Endodermal cell (in vitro differentiated cells): Measurements from ENCODE around the gene MIF. TPM values are rescaled to one million over a fixed set of nuclear protein-coding genes. Genes with fewer than 3 reads are reported as not detected.

Experiments used
- DNase-seq: peaks from one replicate; pipeline ENCODE4 v3.0.0-alpha.2; 2017
- H3K27ac ChIP-seq: 2 replicates; pipeline ENCODE4 v1.5.1; 2013; ENCODE audit warnings: mild to moderate bottlenecking, low read depth, low read length, moderate library complexity
- H3K27me3 ChIP-seq: 2 replicates; pipeline ENCODE4 v1.6.1; 2013; ENCODE audit warnings: mild to moderate bottlenecking, low read length, moderate library complexity; ENCODE audit not compliant: insufficient read depth, control insufficient read depth, poor library complexity, severe bottlenecking
- H3K36me3 ChIP-seq: 2 replicates; pipeline ENCODE4 v1.7.0; 2013; ENCODE audit warnings: mild to moderate bottlenecking, low read length, moderate library complexity; ENCODE audit not compliant: control insufficient read depth, insufficient read depth
- H3K4me1 ChIP-seq: one replicate; pipeline ENCODE4 v1.7.0; 2013; ENCODE audit warnings: low read length; ENCODE audit not compliant: control insufficient read depth, insufficient read depth
- H3K4me3 ChIP-seq: 2 replicates; pipeline ENCODE4 v1.5.1; 2013; ENCODE audit warnings: mild to moderate bottlenecking, low read length, moderate library complexity
- H3K9ac ChIP-seq: 2 replicates; pipeline ENCODE4 v1.6.1; 2013; ENCODE audit warnings: mild to moderate bottlenecking, low read length, moderate library complexity; ENCODE audit not compliant: poor library complexity, severe bottlenecking; ENCODE audit errors: extremely low read depth
- H3K9me3 ChIP-seq: 2 replicates; pipeline ENCODE4 v1.6.1; 2013; ENCODE audit warnings: mild to moderate bottlenecking, low read length, moderate library complexity; ENCODE audit not compliant: control insufficient read depth
- H3K27ac Mint-ChIP-seq: 2 replicates; pipeline ENCODE4 v1.8.0; 2020; ENCODE audit warnings: mixed read lengths
- H3K27me3 Mint-ChIP-seq: 2 replicates; pipeline ENCODE4 v1.8.0; 2021; ENCODE audit warnings: mild to moderate bottlenecking, mixed read lengths; ENCODE audit not compliant: insufficient read depth
- H3K36me3 Mint-ChIP-seq: 2 replicates; pipeline ENCODE4 v1.8.0; 2020; ENCODE audit warnings: low read depth, mixed read lengths
- H3K4me1 Mint-ChIP-seq: 2 replicates; pipeline ENCODE4 v1.8.0; 2020; ENCODE audit warnings: mixed read lengths
- H3K4me3 Mint-ChIP-seq: 2 replicates; pipeline ENCODE4 v1.8.0; 2020; ENCODE audit warnings: mild to moderate bottlenecking, moderate library complexity, mixed read lengths
- H3K9me3 Mint-ChIP-seq: 2 replicates; pipeline ENCODE4 v1.8.0; 2020; ENCODE audit warnings: mild to moderate bottlenecking, mixed read lengths
- WGBS, 2 experiments: methylation state at CpG; one replicate each; pipeline versions ENCODE4 v1.1.5 to v1.1.7; 2013; ENCODE audit warnings: missing lambda C conversion rate in 2 of 2, mixed read lengths in 1 of 2; ENCODE audit not compliant: insufficient coverage in 1 of 2, insufficient read length in 1 of 2; 5-methylcytosine and 5-hydroxymethylcytosine counted together
- total RNA-seq, 2 donors: library from RNA; stranded (reverse); fragmentation: NEBNext Ultra II Directional in 1 of 2; extraction: Animal tissue kit (Norgen Biotek cat#: 25700) in 1 of 2; gene quantifications; 2 replicates in 1 of 2; 3 replicates in 1 of 2; pipeline ENCODE4 v1.2.1, GENCODE V29; 2021
- TF ChIP-seq, protein P1 (sequence below): fragments of 200-600 bp; sonication (generic); conservative IDR thresholded peaks from 2 replicates; pipeline ENCODE4 v1.5.0; 2021; ENCODE audit warnings: antibody characterized with exemption, mild to moderate bottlenecking

Gene MIF
- total RNA-seq, 2 donors from 2014 or later = 722 to 753 TPM

DNA sequence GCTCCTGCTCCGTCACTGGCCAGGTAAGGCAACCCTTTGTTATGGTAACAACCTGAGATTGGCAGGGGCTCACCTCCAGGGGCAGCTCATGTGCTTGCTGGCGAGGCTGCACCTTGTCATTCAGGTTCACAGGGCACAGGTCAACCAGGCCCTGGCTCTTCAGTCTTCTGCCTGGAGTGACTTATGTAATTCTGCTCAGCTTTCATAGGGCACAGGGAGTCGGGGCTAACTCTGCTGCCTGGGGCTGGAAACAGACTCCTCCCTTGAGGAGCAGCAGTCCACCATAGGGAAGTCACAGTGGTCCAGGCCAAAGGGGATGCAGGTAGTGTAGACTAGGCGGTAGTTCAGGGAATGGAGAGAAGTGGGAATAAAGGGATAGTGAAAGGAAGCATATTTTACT lies 1.5 kb upstream of the MIF start:
- peaks cover 12% of the 10 kb centered on the region for H3K9me3 ChIP-seq
- DNase-seq = no peak
- H3K36me3 ChIP-seq = peaks cover 21% of the 10 kb centered on the region
- Mint-ChIP-seq H3K27ac (no peak overlapping the region), H3K4me3 (no peak overlapping the region), H3K4me1 (peaks cover 11% of the 10 kb centered on the region), H3K36me3 (peaks cover 36% of the 10 kb centered on the region), H3K9me3 (peaks cover 20% of the 10 kb centered on the region), H3K27me3 (peaks cover 15% of the 10 kb centered on the region)
- H3K4me3 ChIP-seq = no peak overlapping the region
- H3K9ac ChIP-seq = no peak overlapping the region
- TF ChIP-seq, protein P1, sequence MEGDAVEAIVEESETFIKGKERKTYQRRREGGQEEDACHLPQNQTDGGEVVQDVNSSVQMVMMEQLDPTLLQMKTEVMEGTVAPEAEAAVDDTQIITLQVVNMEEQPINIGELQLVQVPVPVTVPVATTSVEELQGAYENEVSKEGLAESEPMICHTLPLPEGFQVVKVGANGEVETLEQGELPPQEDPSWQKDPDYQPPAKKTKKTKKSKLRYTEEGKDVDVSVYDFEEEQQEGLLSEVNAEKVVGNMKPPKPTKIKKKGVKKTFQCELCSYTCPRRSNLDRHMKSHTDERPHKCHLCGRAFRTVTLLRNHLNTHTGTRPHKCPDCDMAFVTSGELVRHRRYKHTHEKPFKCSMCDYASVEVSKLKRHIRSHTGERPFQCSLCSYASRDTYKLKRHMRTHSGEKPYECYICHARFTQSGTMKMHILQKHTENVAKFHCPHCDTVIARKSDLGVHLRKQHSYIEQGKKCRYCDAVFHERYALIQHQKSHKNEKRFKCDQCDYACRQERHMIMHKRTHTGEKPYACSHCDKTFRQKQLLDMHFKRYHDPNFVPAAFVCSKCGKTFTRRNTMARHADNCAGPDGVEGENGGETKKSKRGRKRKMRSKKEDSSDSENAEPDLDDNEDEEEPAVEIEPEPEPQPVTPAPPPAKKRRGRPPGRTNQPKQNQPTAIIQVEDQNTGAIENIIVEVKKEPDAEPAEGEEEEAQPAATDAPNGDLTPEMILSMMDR = no peak
- H3K4me1 ChIP-seq = no peaks in the 10 kb centered on the region
- H3K27me3 ChIP-seq = no peaks in the 10 kb centered on the region
- no peak overlapping the region for H3K27ac ChIP-seq
- whole genome bisulfite sequencing, 2 experiments = 85 to 87% methylated on average over 3 to 4 of the region's 4 CpGs

DNA sequence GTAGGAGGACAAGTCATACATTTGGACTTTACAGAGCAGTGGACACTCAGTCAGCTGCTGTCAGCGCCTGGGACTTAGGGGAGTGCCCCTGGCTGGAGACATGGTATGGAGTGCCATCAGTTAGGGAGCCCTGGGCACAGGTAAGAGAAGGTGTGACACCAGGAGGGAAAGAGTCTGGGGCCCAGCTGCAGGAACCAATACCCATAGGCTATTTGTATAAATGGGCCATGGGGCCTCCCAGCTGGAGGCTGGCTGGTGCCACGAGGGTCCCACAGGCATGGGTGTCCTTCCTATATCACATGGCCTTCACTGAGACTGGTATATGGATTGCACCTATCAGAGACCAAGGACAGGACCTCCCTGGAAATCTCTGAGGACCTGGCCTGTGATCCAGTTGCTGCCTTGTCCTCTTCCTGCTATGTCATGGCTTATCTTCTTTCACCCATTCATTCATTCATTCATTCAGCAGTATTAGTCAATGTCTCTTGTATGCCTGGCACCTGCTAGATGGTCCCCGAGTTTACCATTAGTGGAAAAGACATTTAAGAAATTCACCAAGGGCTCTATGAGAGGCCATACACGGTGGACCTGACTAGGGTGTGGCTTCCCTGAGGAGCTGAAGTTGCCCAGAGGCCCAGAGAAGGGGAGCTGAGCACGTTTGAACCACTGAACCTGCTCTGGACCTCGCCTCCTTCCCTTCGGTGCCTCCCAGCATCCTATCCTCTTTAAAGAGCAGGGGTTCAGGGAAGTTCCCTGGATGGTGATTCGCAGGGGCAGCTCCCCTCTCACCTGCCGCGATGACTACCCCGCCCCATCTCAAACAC lies 850 bp upstream of the MIF start:
- H3K4me3 ChIP-seq = peak overlapping the region; percentile 91
- no peaks in the 10 kb centered on the region for H3K27me3 ChIP-seq
- DNase-seq = no peak
- Mint-ChIP-seq H3K4me3 (peak overlapping the region; percentile 84), H3K4me1 (peaks cover 13% of the 10 kb centered on the region), H3K27me3 (peaks cover 15% of the 10 kb centered on the region), H3K27ac (peak overlapping the region; percentile 99), H3K9me3 (peaks cover 20% of the 10 kb centered on the region), H3K36me3 (peaks cover 39% of the 10 kb centered on the region)
- peak overlapping the region; percentile 96 for H3K27ac ChIP-seq
- WGBS, 2 experiments = 35 to 38% methylated on average over 11 of the region's 11 CpGs
- TF ChIP-seq, protein P1 = no peak
- H3K36me3 ChIP-seq = peaks cover 25% of the 10 kb centered on the region
- no peaks in the 10 kb centered on the region for H3K4me1 ChIP-seq
- peaks cover 12% of the 10 kb centered on the region for H3K9me3 ChIP-seq
- no peak overlapping the region for H3K9ac ChIP-seq

DNA sequence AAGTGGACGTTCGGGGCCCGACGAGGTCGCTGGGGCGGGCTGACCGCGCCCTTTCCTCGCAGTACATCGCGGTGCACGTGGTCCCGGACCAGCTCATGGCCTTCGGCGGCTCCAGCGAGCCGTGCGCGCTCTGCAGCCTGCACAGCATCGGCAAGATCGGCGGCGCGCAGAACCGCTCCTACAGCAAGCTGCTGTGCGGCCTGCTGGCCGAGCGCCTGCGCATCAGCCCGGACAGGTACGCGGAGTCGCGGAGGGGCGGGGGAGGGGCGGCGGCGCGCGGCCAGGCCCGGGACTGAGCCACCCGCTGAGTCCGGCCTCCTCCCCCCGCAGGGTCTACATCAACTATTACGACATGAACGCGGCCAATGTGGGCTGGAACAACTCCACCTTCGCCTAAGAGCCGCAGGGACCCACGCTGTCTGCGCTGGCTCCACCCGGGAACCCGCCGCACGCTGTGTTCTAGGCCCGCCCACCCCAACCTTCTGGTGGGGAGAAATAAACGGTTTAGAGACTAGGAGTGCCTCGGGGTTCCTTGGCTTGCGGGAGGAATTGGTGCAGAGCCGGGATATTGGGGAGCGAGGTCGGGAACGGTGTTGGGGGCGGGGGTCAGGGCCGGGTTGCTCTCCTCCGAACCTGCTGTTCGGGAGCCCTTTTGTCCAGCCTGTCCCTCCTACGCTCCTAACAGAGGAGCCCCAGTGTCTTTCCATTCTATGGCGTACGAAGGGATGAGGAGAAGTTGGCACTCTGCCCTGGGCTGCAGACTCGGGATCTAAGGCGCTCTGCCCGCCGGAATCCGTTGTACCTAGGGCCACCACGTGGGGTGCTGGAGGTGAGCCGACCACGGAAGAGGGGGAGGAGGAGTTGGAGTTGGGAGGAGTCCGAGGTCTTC lies 771 bp downstream of the MIF start:
- 1 to 3% methylated on average over 18 to 78 of the region's 79 CpGs for WGBS, 2 experiments
- peaks cover 15% of the 10 kb centered on the region for H3K27me3 Mint-ChIP-seq
- peak; percentile 94 for DNase-seq
- Histone ChIP-seq H3K27ac (peak overlapping the region; percentile 96), H3K36me3 (peaks cover 25% of the 10 kb centered on the region), H3K9me3 (peaks cover 20% of the 10 kb centered on the region), H3K9ac (peak overlapping the region; percentile 87), H3K27me3 (no peaks in the 10 kb centered on the region), H3K4me3 (peak overlapping the region; percentile 91), H3K4me1 (no peaks in the 10 kb centered on the region)
- H3K27ac Mint-ChIP-seq = peak overlapping the region; percentile 99
- H3K36me3 Mint-ChIP-seq = peaks cover 49% of the 10 kb centered on the region
- peaks cover 13% of the 10 kb centered on the region for H3K4me1 Mint-ChIP-seq
- TF ChIP-seq, protein P1 = peak; percentile 69
- peaks cover 23% of the 10 kb centered on the region for H3K9me3 Mint-ChIP-seq
- peak overlapping the region; percentile 84 for H3K4me3 Mint-ChIP-seq
